ENCODE data around the gene CRIM1.

CRIM1 gene

GRCh38 chr2:36444216-36444936 lies 88.8 kb downstream of the CRIM1 start:
- POLR2A ChIA-PET (ENCODE audit: low non-redundant PET), result no interaction called here

GRCh38 chr2:36445185-36445866 lies 89.7 kb downstream of the CRIM1 start:
- DNase-seq (ENCODE audit: low spot score), result no peak
- POLR2A ChIA-PET (ENCODE audit: low non-redundant PET), result no interaction called here
- CTCF ChIA-PET, result no interaction called here
- no peak for TF ChIP-seq CTCF (conservative IDR thresholded peaks at IDR 0.05; ENCODE audit: low read depth)
- H3K27ac ChIP-seq, result no peak overlapping the region

More at GRCh38 chr2:36444216-36444936, 88.8 kb downstream of the CRIM1 start:
- CTCF ChIA-PET, result interaction anchor here (0.7 kb wide), 1 partner anchor 12 kb away, joined by 3 read pairs; no protein-coding TSS in a partner anchor
- no peak for DNase-seq (ENCODE audit: low spot score)
- no peak overlapping the region for H3K27ac ChIP-seq
- TF ChIP-seq CTCF (conservative IDR thresholded peaks at IDR 0.05; ENCODE audit: low read depth), result no peak

GRCh38 chr2:36446294-36446693 lies 90.7 kb downstream of the CRIM1 start:
- DNase-seq (ENCODE audit: low spot score), result no peak
- CTCF ChIA-PET, result no interaction called here
- no peak overlapping the region for H3K27ac ChIP-seq
- TF ChIP-seq CTCF (conservative IDR thresholded peaks at IDR 0.05; ENCODE audit: low read depth), result no peak
- POLR2A ChIA-PET (ENCODE audit: low non-redundant PET), result no interaction called here

GRCh38 chr2:36449213-36449612 lies 93.6 kb downstream of the CRIM1 start:
- peak overlapping the region; percentile 59 for H3K27ac ChIP-seq
- TF ChIP-seq CTCF (conservative IDR thresholded peaks at IDR 0.05; ENCODE audit: low read depth), result no peak
- ChIA-PET CTCF (interaction anchor here (0.6 to 0.7 kb wide), 2 partner anchors 38 to 223 kb away, joined by 3 to 5 read pairs; no protein-coding TSS in a partner anchor), POLR2A (ENCODE audit: low non-redundant PET) (no interaction called here)
- no peak for DNase-seq (ENCODE audit: low spot score)

GRCh38 chr2:36449943-36450392 lies 94.4 kb downstream of the CRIM1 start:
- CTCF ChIA-PET, result interaction anchor here (0.7 kb wide), 1 partner anchor 50 kb away, joined by 3 read pairs; no protein-coding TSS in a partner anchor
- DNase-seq (ENCODE audit: low spot score), result no peak
- POLR2A ChIA-PET (ENCODE audit: low non-redundant PET), result no interaction called here
- H3K27ac ChIP-seq, result peak overlapping the region; percentile 70
- no peak for TF ChIP-seq CTCF (conservative IDR thresholded peaks at IDR 0.05; ENCODE audit: low read depth)

- peak overlapping the region; percentile 70 for H3K27ac ChIP-seq
- DNase-seq (ENCODE audit: low spot score), result peak; percentile 64
- POLR2A ChIA-PET (ENCODE audit: low non-redundant PET), result no interaction called here
- CTCF ChIA-PET, result interaction anchor here (0.5 to 0.7 kb wide), 4 partner anchors 36 to 582 kb away, joined by 3 to 6 read pairs (median 4); no protein-coding TSS in a partner anchor
- TF ChIP-seq CTCF (conservative IDR thresholded peaks at IDR 0.05; ENCODE audit: low read depth), result no peak
Measured at GRCh38 chr2:36450466-36451196, 95.1 kb downstream of the CRIM1 start.

Data from RWPE1 (cell line).